ENCODE data around the gene AVEN. TPM values are rescaled to one million over a fixed set of nuclear protein-coding genes. Genes with fewer than 3 reads are reported as not detected.
A peak's percentile ranks its signal among the peaks of the same experiment; 100 is the strongest.
"Not testable (repeated sequence)": the region's sequence is repeated elsewhere in the genome, so short reads cannot be mapped to it uniquely, and the experiment has no call there.

Gene AVEN
- polyA plus RNA-seq, 1 experiment: 22.2 TPM

- Histone ChIP-seq H3K27me3 (ENCODE audit: control insufficient read depth, insufficient read depth, low read length) (no peaks in the 10 kb centered on the region), H3K27ac (ENCODE audit: low read depth, low read length) (no peak overlapping the region), H3K9me3 (ENCODE audit: control insufficient read depth, insufficient read depth, low read length) (no peaks in the 10 kb centered on the region), H3K4me3 (ENCODE audit: low read depth, low read length) (no peak overlapping the region)
- CTCF ChIA-PET: no interaction called here
- POLR2A ChIA-PET: no interaction called here
- no peak for DNase-seq (ENCODE audit: low read depth, low spot score)
- no peak for TF ChIP-seq CTCF (IDR thresholded peaks at IDR 0.05; ENCODE audit: low read depth, low read length)
Observed at GRCh38 chr15:34001536-34001935, 37.5 kb downstream of the AVEN start.

GRCh38 chr15:33995666-33996065 lies 43.3 kb downstream of the AVEN start:
- H3K4me3 ChIP-seq (ENCODE audit: low read depth, low read length); H3K9me3 ChIP-seq (ENCODE audit: control insufficient read depth, insufficient read depth, low read length); H3K27me3 ChIP-seq (ENCODE audit: control insufficient read depth, insufficient read depth, low read length); POLR2A ChIA-PET; H3K27ac ChIP-seq (ENCODE audit: low read depth, low read length); DNase-seq (ENCODE audit: low read depth, low spot score): not testable (repeated sequence)
- CTCF ChIA-PET: interaction anchor here (1.5 to 6.1 kb wide), 3 partner anchors 25 to 266 kb away, joined by 4 to 98 read pairs (median 7); no protein-coding TSS in a partner anchor

- H3K27me3 ChIP-seq (ENCODE audit: control insufficient read depth, insufficient read depth, low read length): no peaks in the 10 kb centered on the region
- ChIA-PET CTCF (interaction anchor here (0.6 to 6.1 kb wide), 17 partner anchors 9 to 569 kb away, joined by 3 to 98 read pairs (median 4); no protein-coding TSS in a partner anchor), POLR2A (no interaction called here)
- DNase-seq (ENCODE audit: low read depth, low spot score): no peak
- H3K4me3 ChIP-seq (ENCODE audit: low read depth, low read length): no peak overlapping the region
- H3K27ac ChIP-seq (ENCODE audit: low read depth, low read length): no peak overlapping the region
- H3K9me3 ChIP-seq (ENCODE audit: control insufficient read depth, insufficient read depth, low read length): no peaks in the 10 kb centered on the region
- peak; percentile 62 for TF ChIP-seq CTCF (IDR thresholded peaks at IDR 0.05; ENCODE audit: low read depth, low read length)
Observed at GRCh38 chr15:33994005-33994615, 44.9 kb downstream of the AVEN start.

- no peak for TF ChIP-seq CTCF (IDR thresholded peaks at IDR 0.05; ENCODE audit: low read depth, low read length)
- no peak overlapping the region for H3K27ac ChIP-seq (ENCODE audit: low read depth, low read length)
- no peak overlapping the region for H3K4me3 ChIP-seq (ENCODE audit: low read depth, low read length)
- H3K9me3 ChIP-seq (ENCODE audit: control insufficient read depth, insufficient read depth, low read length): no peaks in the 10 kb centered on the region
- ChIA-PET CTCF (interaction anchor here (1.1 to 1.3 kb wide), 2 partner anchors 254 to 288 kb away, joined by 3 to 5 read pairs; no protein-coding TSS in a partner anchor), POLR2A (no interaction called here)
- no peaks in the 10 kb centered on the region for H3K27me3 ChIP-seq (ENCODE audit: control insufficient read depth, insufficient read depth, low read length)
- no peak for DNase-seq (ENCODE audit: low read depth, low spot score)
Observed at GRCh38 chr15:33988384-33988783, 50.6 kb downstream of the AVEN start.

- H3K27me3 ChIP-seq (ENCODE audit: control insufficient read depth, insufficient read depth, low read length): no peaks in the 10 kb centered on the region
- no peak for TF ChIP-seq CTCF (IDR thresholded peaks at IDR 0.05; ENCODE audit: low read depth, low read length)
- H3K9me3 ChIP-seq (ENCODE audit: control insufficient read depth, insufficient read depth, low read length): no peaks in the 10 kb centered on the region
- no peak overlapping the region for H3K4me3 ChIP-seq (ENCODE audit: low read depth, low read length)
- ChIA-PET POLR2A (no interaction called here), CTCF (interaction anchor here (1.3 kb wide), 1 partner anchor 287 kb away, joined by 5 read pairs; no protein-coding TSS in a partner anchor)
- no peak for DNase-seq (ENCODE audit: low read depth, low spot score)
- no peak overlapping the region for H3K27ac ChIP-seq (ENCODE audit: low read depth, low read length)
Observed at GRCh38 chr15:33987444-33987843, 51.6 kb downstream of the AVEN start.
